ENCODE results near the gene NBPF3.

DNA sequence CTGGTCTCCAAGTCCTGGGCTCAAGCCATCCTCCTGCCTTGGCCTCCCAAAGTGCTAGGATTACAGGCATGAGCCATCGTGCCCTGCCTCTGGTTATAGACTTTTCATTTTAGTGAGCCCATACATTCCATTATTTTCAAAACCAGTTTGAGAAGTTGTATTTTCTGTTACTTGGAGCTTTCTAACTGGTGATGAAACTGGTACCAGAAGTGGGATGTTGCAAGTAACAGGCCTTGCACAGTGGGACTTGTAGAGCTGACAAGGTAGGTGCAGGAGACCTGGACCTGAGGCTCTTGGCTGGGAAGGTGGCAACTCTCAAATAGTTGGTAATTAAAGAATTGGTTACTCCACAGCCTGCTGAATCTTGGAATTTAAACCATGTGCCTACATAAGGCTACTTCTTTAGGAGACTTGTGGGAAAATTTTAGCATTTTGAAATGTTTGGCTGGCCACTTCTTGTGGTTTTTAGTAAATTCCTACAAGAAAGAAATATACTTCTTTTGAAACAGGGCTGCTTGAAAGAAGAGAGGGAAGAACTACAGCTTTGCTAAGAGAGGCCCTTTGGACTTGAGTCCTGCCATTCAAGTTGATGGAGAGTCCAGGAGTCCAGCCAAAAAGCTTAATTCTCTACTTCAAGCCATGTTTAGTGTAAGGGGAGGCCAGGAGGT, 59.5 kb downstream of the NBPF3 start:
- no peak for TF ChIP-seq ARNTL (CRISPR knock-in tag; IDR thresholded peaks at IDR 0.05; ENCODE audit: borderline replicate concordance, low read depth)
- TF ChIP-seq, protein P1, sequence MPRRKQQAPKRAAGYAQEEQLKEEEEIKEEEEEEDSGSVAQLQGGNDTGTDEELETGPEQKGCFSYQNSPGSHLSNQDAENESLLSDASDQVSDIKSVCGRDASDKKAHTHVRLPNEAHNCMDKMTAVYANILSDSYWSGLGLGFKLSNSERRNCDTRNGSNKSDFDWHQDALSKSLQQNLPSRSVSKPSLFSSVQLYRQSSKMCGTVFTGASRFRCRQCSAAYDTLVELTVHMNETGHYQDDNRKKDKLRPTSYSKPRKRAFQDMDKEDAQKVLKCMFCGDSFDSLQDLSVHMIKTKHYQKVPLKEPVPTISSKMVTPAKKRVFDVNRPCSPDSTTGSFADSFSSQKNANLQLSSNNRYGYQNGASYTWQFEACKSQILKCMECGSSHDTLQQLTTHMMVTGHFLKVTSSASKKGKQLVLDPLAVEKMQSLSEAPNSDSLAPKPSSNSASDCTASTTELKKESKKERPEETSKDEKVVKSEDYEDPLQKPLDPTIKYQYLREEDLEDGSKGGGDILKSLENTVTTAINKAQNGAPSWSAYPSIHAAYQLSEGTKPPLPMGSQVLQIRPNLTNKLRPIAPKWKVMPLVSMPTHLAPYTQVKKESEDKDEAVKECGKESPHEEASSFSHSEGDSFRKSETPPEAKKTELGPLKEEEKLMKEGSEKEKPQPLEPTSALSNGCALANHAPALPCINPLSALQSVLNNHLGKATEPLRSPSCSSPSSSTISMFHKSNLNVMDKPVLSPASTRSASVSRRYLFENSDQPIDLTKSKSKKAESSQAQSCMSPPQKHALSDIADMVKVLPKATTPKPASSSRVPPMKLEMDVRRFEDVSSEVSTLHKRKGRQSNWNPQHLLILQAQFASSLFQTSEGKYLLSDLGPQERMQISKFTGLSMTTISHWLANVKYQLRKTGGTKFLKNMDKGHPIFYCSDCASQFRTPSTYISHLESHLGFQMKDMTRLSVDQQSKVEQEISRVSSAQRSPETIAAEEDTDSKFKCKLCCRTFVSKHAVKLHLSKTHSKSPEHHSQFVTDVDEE (CRISPR knock-in tag; IDR thresholded peaks at IDR 0.05) = no peak
- TF ChIP-seq, protein P2, sequence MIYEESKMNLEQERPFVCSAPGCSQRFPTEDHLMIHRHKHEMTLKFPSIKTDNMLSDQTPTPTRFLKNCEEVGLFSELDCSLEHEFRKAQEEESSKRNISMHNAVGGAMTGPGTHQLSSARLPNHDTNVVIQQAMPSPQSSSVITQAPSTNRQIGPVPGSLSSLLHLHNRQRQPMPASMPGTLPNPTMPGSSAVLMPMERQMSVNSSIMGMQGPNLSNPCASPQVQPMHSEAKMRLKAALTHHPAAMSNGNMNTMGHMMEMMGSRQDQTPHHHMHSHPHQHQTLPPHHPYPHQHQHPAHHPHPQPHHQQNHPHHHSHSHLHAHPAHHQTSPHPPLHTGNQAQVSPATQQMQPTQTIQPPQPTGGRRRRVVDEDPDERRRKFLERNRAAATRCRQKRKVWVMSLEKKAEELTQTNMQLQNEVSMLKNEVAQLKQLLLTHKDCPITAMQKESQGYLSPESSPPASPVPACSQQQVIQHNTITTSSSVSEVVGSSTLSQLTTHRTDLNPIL (CRISPR knock-in tag; IDR thresholded peaks at IDR 0.05; ENCODE audit: low read depth) = no peak
